Mesothelial cell of epicardium (in vitro differentiated cells): Measurements from ENCODE around the gene UBE2D3. TPM values are rescaled to one million over a fixed set of nuclear protein-coding genes. Genes with fewer than 3 reads are reported as not detected.

ENCODE experiments used
- DNase-seq, 2 experiments: peaks; one replicate each; pipeline ENCODE4 v3.0.0; 2021; ENCODE audit warnings: low spot score in 2 of 2; ENCODE audit not compliant: unreplicated experiment in 2 of 2
- H3K27ac Mint-ChIP-seq: 2 replicates; pipeline ENCODE4 v1.8.0; 2021; ENCODE audit warnings: mixed read lengths
- H3K27me3 Mint-ChIP-seq: 2 replicates; pipeline ENCODE4 v1.8.0; 2021; ENCODE audit warnings: low read depth, mixed read lengths
- H3K36me3 Mint-ChIP-seq: 2 replicates; pipeline ENCODE4 v1.8.0; 2021; ENCODE audit warnings: mixed read lengths
- H3K4me1 Mint-ChIP-seq: 2 replicates; pipeline ENCODE4 v1.8.0; 2021; ENCODE audit warnings: mixed read lengths
- H3K4me3 Mint-ChIP-seq: 2 replicates; pipeline ENCODE4 v1.8.0; 2021; ENCODE audit warnings: mild to moderate bottlenecking, moderate library complexity, mixed read lengths
- H3K9me3 Mint-ChIP-seq: 2 replicates; pipeline ENCODE4 v1.8.0; 2021; ENCODE audit warnings: mixed read lengths
- total RNA-seq: library from RNA; stranded (reverse); gene quantifications from 3 replicates; pipeline ENCODE4 v1.2.1, GENCODE V29; 2021
- TF ChIP-seq, protein P1 (sequence below): fragments of 200-600 bp; sonication (generic); IDR thresholded peaks from one replicate; pipeline ENCODE4 v1.5.0; 2021; ENCODE audit warnings: antibody characterized with exemption; ENCODE audit not compliant: unreplicated experiment

Gene UBE2D3
- total RNA-seq, 1 donor from 2014 or later: 307 TPM

DNA sequence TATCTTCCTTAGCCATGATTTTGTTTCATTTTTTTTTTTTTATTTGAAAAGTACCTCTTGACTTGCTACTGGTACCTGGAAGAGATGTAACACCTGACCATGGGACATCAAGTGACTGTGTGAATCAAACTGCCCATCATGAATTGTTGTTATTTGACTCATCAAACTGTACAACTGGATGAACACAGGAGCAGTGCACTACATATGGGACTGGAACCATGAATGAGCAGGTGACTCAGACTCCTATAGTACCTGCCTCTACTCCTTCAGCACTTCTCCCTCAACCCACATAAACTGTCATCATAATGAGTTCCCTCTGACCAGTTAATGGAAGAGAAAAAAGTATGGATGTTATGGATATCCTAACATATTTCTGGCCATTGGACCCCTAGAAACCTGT lies 15.9 kb upstream of the UBE2D3 start:
- Mint-ChIP-seq H3K4me3 (no peak overlapping the region), H3K27me3 (no peaks in the 10 kb centered on the region), H3K36me3 (peaks cover 2% of the 10 kb centered on the region), H3K9me3 (no peaks in the 10 kb centered on the region), H3K4me1 (no peaks in the 10 kb centered on the region), H3K27ac (no peak overlapping the region)
- DNase-seq: no peak
- TF ChIP-seq, protein P1, sequence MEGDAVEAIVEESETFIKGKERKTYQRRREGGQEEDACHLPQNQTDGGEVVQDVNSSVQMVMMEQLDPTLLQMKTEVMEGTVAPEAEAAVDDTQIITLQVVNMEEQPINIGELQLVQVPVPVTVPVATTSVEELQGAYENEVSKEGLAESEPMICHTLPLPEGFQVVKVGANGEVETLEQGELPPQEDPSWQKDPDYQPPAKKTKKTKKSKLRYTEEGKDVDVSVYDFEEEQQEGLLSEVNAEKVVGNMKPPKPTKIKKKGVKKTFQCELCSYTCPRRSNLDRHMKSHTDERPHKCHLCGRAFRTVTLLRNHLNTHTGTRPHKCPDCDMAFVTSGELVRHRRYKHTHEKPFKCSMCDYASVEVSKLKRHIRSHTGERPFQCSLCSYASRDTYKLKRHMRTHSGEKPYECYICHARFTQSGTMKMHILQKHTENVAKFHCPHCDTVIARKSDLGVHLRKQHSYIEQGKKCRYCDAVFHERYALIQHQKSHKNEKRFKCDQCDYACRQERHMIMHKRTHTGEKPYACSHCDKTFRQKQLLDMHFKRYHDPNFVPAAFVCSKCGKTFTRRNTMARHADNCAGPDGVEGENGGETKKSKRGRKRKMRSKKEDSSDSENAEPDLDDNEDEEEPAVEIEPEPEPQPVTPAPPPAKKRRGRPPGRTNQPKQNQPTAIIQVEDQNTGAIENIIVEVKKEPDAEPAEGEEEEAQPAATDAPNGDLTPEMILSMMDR: no peak

DNA sequence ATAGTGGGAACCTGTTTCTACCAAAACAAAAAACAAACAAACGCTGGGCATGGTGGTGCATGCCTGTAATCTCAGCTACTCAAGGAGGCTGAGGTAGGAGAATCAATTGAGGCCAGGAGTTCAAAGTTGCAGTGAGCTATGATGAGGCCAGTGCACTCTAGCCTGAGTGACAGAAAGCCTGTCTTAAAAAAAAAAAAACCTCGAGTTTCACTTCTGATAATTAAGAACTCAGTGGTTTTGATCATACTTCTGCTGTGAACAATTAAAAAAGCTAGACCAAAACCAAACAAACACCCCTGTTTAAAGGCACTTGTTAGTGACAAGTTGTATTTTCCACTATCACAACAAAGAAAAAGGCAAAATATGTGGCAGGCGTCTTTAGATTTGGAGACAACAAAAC lies 15.0 kb upstream of the UBE2D3 start:
- no peaks in the 10 kb centered on the region for H3K4me1 Mint-ChIP-seq
- no peaks in the 10 kb centered on the region for H3K27me3 Mint-ChIP-seq
- no peaks in the 10 kb centered on the region for H3K9me3 Mint-ChIP-seq
- DNase-seq: no peak
- TF ChIP-seq, protein P1: no peak
- no peak overlapping the region for H3K4me3 Mint-ChIP-seq
- H3K36me3 Mint-ChIP-seq: peaks cover 2% of the 10 kb centered on the region
- H3K27ac Mint-ChIP-seq: no peak overlapping the region

- no peak overlapping the region for H3K27ac Mint-ChIP-seq
- no peaks in the 10 kb centered on the region for H3K36me3 Mint-ChIP-seq
- H3K4me1 Mint-ChIP-seq: peaks cover 19% of the 10 kb centered on the region
- no peaks in the 10 kb centered on the region for H3K9me3 Mint-ChIP-seq
- DNase-seq: no peak
- H3K4me3 Mint-ChIP-seq: no peak overlapping the region
- no peaks in the 10 kb centered on the region for H3K27me3 Mint-ChIP-seq
- TF ChIP-seq, protein P1: no peak
These were observed 9.2 kb upstream of the UBE2D3 start for GRCh38 chr4:102836596-102836995.

DNA sequence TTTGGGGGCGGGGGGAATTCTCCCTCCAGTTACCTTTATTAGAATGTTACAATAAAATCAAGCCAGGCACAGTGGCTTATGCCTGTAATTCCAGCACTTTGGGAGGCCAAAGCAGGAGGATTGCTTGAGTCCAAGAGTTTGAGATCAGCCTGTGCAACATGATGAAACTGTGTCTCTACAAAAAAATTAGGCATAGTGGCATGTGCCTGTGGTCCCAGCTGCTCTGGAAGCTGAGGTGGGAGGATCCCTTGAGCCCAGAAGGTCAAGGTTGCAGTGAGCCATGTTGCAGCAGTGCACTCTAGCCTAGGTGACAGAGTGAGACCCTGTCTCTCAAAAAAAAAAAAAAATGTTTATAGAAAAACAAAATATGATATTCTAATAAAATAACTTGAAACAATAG lies 5.3 kb upstream of the UBE2D3 start:
- no peak for DNase-seq
- TF ChIP-seq, protein P1: no peak
- H3K27me3 Mint-ChIP-seq: no peaks in the 10 kb centered on the region
- peaks cover 30% of the 10 kb centered on the region for H3K4me1 Mint-ChIP-seq
- H3K36me3 Mint-ChIP-seq: no peaks in the 10 kb centered on the region
- H3K27ac Mint-ChIP-seq: no peak overlapping the region
- H3K9me3 Mint-ChIP-seq: no peaks in the 10 kb centered on the region
- no peak overlapping the region for H3K4me3 Mint-ChIP-seq

- Mint-ChIP-seq H3K36me3 (no peaks in the 10 kb centered on the region), H3K4me3 (no peak overlapping the region), H3K27ac (peak overlapping the region; percentile 81), H3K4me1 (peaks cover 30% of the 10 kb centered on the region), H3K27me3 (no peaks in the 10 kb centered on the region), H3K9me3 (no peaks in the 10 kb centered on the region)
- DNase-seq: no peak
- TF ChIP-seq, protein P1: no peak
These were observed 4.8 kb upstream of the UBE2D3 start for GRCh38 chr4:102832105-102832504.

DNA sequence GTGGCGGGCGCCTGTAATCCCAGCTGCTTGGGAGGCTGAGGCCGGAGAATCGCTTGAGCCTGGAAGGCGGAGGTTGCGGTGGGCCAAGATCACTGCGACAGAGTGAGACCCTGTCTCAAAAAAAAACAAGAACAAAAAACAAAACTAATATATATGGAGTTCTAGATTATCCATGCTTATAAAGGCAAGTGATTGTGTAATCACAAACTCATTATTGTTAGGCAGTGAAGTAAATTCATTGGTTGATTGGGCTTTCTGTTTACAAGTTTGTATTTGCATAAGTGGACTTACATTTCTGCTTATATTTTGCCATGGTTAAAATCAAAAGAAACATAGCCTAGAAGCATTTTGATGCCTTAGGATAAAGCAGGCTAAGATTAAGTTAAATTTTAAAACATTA lies 2.5 kb upstream of the UBE2D3 start:
- Mint-ChIP-seq H3K27me3 (no peaks in the 10 kb centered on the region), H3K4me3 (no peak overlapping the region), H3K27ac (no peak overlapping the region), H3K9me3 (no peaks in the 10 kb centered on the region), H3K4me1 (peaks cover 29% of the 10 kb centered on the region), H3K36me3 (no peaks in the 10 kb centered on the region)
- no peak for DNase-seq
- TF ChIP-seq, protein P1: no peak
